ENCODE results near the gene TADA2A.

The TADA2A gene

DNA sequence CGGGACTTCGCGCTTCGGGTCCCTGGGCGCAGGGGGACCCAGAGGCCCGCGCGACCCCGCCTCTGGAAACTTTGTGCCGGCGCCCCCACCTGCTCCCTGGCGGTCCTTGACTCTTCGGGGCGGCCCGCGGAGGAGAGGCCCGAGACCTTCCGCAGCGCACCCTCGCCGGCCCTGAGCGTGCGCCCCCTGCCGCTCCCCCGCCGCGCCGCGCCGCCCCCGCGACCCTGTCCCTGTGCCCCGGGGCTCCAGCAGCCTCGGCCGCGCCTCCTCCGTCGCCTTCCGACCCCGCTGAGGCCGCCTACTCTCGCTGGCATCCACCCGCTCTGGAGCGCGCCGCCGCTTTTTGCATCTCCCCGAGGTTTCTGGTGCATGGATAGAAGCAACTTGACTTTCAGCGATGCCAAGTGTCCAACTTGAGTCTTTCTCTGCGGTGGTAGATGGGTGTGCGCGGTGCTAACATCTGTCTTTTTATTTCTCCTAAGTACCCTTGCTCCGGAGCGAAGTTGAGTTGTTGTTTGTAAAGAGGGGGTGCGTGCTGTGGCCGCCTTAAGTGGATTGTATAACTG lies 83.4 kb downstream of the TADA2A start:
- Histone ChIP-seq H3K27me3 (ENCODE audit: control insufficient read depth in 1 of 2, insufficient read depth in 1 of 2, low read length in 2 of 2) (no peaks in the 10 kb centered on the region), H3K4ac (ENCODE audit: low read depth in 1 of 2, low read length in 2 of 2) (peak overlapping the region in 1 of 2 experiments; percentile 69), H2BK120ac (ENCODE audit: low read depth, low read length) (peak overlapping the region; percentile 55), H3K14ac (ENCODE audit: low read length in 2 of 2) (peak overlapping the region in 1 of 2 experiments; percentile 11), H2AK5ac (ENCODE audit: low read length, severe bottlenecking) (no peak overlapping the region), H3K27ac (ENCODE audit: low read length, poor library complexity, severe bottlenecking) (peak overlapping the region; percentile 78), H3K9ac (ENCODE audit: low read length) (peak overlapping the region; percentile 96), H2BK5ac (ENCODE audit: low read depth, low read length, poor library complexity, severe bottlenecking) (no peak overlapping the region), H3K4me2 (ENCODE audit: low read length, poor library complexity, severe bottlenecking) (peak overlapping the region; percentile 76), H2AFZ (ENCODE audit: low read depth, low read length) (no peak overlapping the region), H2BK12ac (ENCODE audit: low read length in 2 of 2) (no peak overlapping the region), H2BK15ac (ENCODE audit: low read depth, poor library complexity, severe bottlenecking) (no peak overlapping the region), H3K79me1 (replicated peaks; ENCODE audit: low read length, poor library complexity, severe bottlenecking) (peaks cover 1% of the 10 kb centered on the region), H3K4me3 (ENCODE audit: insufficient read depth in 1 of 2, low read depth in 1 of 2, low read length in 2 of 2) (peak overlapping the region; percentile 77 to 84), H4K91ac (ENCODE audit: low read length) (peak overlapping the region; percentile 53), H3K4me1 (ENCODE audit: control insufficient read depth, insufficient read depth, low read depth, low read length) (peaks cover 20% of the 10 kb centered on the region), H3K9me3 (ENCODE audit: control insufficient read depth, low read length) (no peaks in the 10 kb centered on the region), H3K18ac (ENCODE audit: low read depth in 1 of 2, low read length in 2 of 2) (peak overlapping the region; percentile 55 to 82), H3K36me3 (ENCODE audit: control insufficient read depth in 1 of 2, insufficient read depth in 2 of 2, low read depth in 1 of 2, low read length in 2 of 2) (peaks cover 0 to 2% of the 10 kb centered on the region in 2 experiments), H4K8ac (ENCODE audit: low read length) (peak overlapping the region; percentile 20), H3K23ac (ENCODE audit: low read length in 2 of 2) (peak overlapping the region in 1 of 2 experiments; percentile 76)
- DNase-seq: peak; percentile 75
- under 1% methylated on average over 51 of the region's 56 CpGs for WGBS

DNA sequence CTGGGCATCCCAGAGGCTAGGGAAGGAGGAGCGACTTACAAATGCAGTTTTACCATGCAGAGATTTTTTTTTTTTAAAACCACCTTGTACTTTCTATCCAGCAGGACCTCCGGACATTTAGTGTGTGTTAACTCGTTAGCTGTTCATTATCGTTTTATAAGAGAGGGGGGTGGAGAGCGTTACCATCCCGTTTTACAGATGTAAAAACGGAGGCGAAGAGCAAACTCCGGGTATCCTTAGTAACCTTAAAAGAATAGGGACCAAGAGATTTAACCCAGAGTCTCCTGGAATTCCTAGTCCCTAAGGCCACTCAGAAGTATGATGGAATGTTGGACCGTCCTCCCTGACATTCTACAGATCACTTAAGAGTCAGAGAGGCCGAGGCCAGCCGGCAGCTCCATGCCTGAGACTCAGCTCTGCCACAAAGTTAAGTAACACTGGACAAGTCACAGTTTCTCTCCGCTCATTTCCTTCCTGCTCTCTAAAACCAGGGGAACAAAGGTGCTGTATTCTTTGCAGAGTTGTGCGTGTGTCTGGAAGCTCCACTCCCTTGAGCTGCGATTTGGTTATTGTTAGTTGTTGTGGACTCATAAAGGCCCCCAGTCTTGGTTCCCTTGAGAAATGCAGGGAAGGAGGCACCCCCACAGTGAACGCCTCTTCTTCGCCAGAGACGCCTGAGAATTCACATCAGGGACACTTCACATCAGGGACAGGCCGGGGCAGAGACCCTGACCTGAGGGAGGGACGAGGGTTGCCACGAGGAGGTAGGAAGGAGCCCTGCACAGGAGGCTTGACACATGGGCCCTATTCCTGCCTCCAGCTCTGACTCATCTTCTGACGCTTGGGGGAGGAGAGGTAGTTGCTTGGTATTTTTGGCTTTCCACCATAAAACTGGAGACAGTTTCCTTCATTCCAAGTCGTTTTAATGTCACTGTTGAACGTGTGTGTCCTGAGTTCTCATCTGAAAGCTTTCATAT lies 84.2 kb downstream of the TADA2A start:
- H3K27ac ChIP-seq (ENCODE audit: low read length, poor library complexity, severe bottlenecking): peak overlapping the region; percentile 78
- peaks cover 1% of the 10 kb centered on the region for H3K79me1 ChIP-seq (replicated peaks; ENCODE audit: low read length, poor library complexity, severe bottlenecking)
- peak overlapping the region; percentile 4 to 24 for H3K4ac ChIP-seq (ENCODE audit: low read depth in 1 of 2, low read length in 2 of 2)
- peak overlapping the region; percentile 37 to 84 for H3K4me3 ChIP-seq (ENCODE audit: insufficient read depth in 1 of 2, low read depth in 1 of 2, low read length in 2 of 2)
- 3% methylated on average over 19 of the region's 24 CpGs for whole genome bisulfite sequencing
- peaks cover 20% of the 10 kb centered on the region for H3K4me1 ChIP-seq (ENCODE audit: control insufficient read depth, insufficient read depth, low read depth, low read length)
- H2BK5ac ChIP-seq (ENCODE audit: low read depth, low read length, poor library complexity, severe bottlenecking): peak overlapping the region; percentile 71
- H2BK12ac ChIP-seq (ENCODE audit: low read length in 2 of 2): peak overlapping the region in 1 of 2 experiments; percentile 67
- H2BK15ac ChIP-seq (ENCODE audit: low read depth, poor library complexity, severe bottlenecking): no peak overlapping the region
- H3K4me2 ChIP-seq (ENCODE audit: low read length, poor library complexity, severe bottlenecking): peak overlapping the region; percentile 76
- no peaks in the 10 kb centered on the region for H3K9me3 ChIP-seq (ENCODE audit: control insufficient read depth, low read length)
- H2AK5ac ChIP-seq (ENCODE audit: low read length, severe bottlenecking): peak overlapping the region; percentile 67
- H3K18ac ChIP-seq (ENCODE audit: low read depth in 1 of 2, low read length in 2 of 2): peak overlapping the region; percentile 28 to 69
- H3K36me3 ChIP-seq (ENCODE audit: control insufficient read depth in 1 of 2, insufficient read depth in 2 of 2, low read depth in 1 of 2, low read length in 2 of 2): peaks cover 0 to 3% of the 10 kb centered on the region in 2 experiments
- no peak overlapping the region for H3K23ac ChIP-seq (ENCODE audit: low read length in 2 of 2)
- no peak overlapping the region for H2BK120ac ChIP-seq (ENCODE audit: low read depth, low read length)
- no peak overlapping the region for H4K91ac ChIP-seq (ENCODE audit: low read length)
- DNase-seq: peak; percentile 93
- no peaks in the 10 kb centered on the region for H3K27me3 ChIP-seq (ENCODE audit: control insufficient read depth in 1 of 2, insufficient read depth in 1 of 2, low read length in 2 of 2)
- no peak overlapping the region for H3K14ac ChIP-seq (ENCODE audit: low read length in 2 of 2)
- H3K9ac ChIP-seq (ENCODE audit: low read length): peak overlapping the region; percentile 96
- no peak overlapping the region for H2AFZ ChIP-seq (ENCODE audit: low read depth, low read length)
- H4K8ac ChIP-seq (ENCODE audit: low read length): no peak overlapping the region

DNA sequence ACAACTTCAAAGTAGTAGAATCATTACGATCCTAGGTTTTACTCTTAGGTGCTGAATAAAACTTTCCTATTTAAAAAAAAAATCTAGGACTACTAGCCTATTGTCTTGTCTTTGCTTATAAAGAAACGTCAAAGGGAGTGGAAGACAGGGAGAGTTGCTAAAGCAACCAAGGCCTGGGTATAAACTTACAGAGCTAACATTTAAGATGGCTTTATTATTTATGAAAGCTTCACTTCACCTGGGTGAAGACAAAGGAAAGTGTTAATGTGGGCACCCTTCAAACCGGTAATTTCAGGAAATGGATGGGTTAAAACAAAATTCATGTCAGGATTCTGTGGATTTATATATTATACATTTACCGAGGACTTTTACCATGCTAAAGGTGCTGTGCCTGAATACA lies 85.5 kb downstream of the TADA2A start:
- H3K9me3 ChIP-seq (ENCODE audit: control insufficient read depth, low read length): no peaks in the 10 kb centered on the region
- H2AK5ac ChIP-seq (ENCODE audit: low read length, severe bottlenecking): peak overlapping the region; percentile 31
- no peak overlapping the region for H2AFZ ChIP-seq (ENCODE audit: low read depth, low read length)
- no peak overlapping the region for H2BK12ac ChIP-seq (ENCODE audit: low read length in 2 of 2)
- no peak overlapping the region for H2BK120ac ChIP-seq (ENCODE audit: low read depth, low read length)
- no peak overlapping the region for H2BK5ac ChIP-seq (ENCODE audit: low read depth, low read length, poor library complexity, severe bottlenecking)
- H3K4me2 ChIP-seq (ENCODE audit: low read length, poor library complexity, severe bottlenecking): no peak overlapping the region
- 51% methylated on average over 3 of the region's 4 CpGs for whole genome bisulfite sequencing
- no peak overlapping the region for H3K27ac ChIP-seq (ENCODE audit: low read length, poor library complexity, severe bottlenecking)
- H3K79me1 ChIP-seq (replicated peaks; ENCODE audit: low read length, poor library complexity, severe bottlenecking): peaks cover 1% of the 10 kb centered on the region
- no peak overlapping the region for H3K4ac ChIP-seq (ENCODE audit: low read depth in 1 of 2, low read length in 2 of 2)
- peak overlapping the region; percentile 96 for H3K9ac ChIP-seq (ENCODE audit: low read length)
- no peaks in the 10 kb centered on the region for H3K27me3 ChIP-seq (ENCODE audit: control insufficient read depth in 1 of 2, insufficient read depth in 1 of 2, low read length in 2 of 2)
- H2BK15ac ChIP-seq (ENCODE audit: low read depth, poor library complexity, severe bottlenecking): no peak overlapping the region
- no peak overlapping the region for H3K14ac ChIP-seq (ENCODE audit: low read length in 2 of 2)
- no peak overlapping the region for H4K91ac ChIP-seq (ENCODE audit: low read length)
- no peak overlapping the region for H3K18ac ChIP-seq (ENCODE audit: low read depth in 1 of 2, low read length in 2 of 2)
- peaks cover 0 to 3% of the 10 kb centered on the region in 2 experiments for H3K36me3 ChIP-seq (ENCODE audit: control insufficient read depth in 1 of 2, insufficient read depth in 2 of 2, low read depth in 1 of 2, low read length in 2 of 2)
- H3K4me1 ChIP-seq (ENCODE audit: control insufficient read depth, insufficient read depth, low read depth, low read length): peaks cover 20% of the 10 kb centered on the region
- H3K23ac ChIP-seq (ENCODE audit: low read length in 2 of 2): no peak overlapping the region
- peak; percentile 28 for DNase-seq
- H3K4me3 ChIP-seq (ENCODE audit: insufficient read depth in 1 of 2, low read depth in 1 of 2, low read length in 2 of 2): peak overlapping the region in 1 of 2 experiments; percentile 84
- no peak overlapping the region for H4K8ac ChIP-seq (ENCODE audit: low read length)

Measured in mesenchymal stem cell (in vitro differentiated cells and primary cell).